PC-3 (cell line): ENCODE data around the gene C7orf57. TPM values are rescaled to one million over a fixed set of nuclear protein-coding genes. Genes with fewer than 3 reads are reported as not detected.

ENCODE experiments used
- ATAC-seq: fragments of 200-7000 bp; cut with Tn5 transposase; 2 replicates; pipeline ENCODE4 v1.9.1; 2020; ENCODE audit warnings: mild to moderate bottlenecking, moderate library complexity
- BruUV-seq: library from RNA; stranded (reverse); fragments of 400-500 nt; replicated peaks from 2 replicates; lab custom pipeline; 2021; lab: Mats Ljungman, UMichigan
- CTCF ChIA-PET: fragments of 300-600 bp; sonication (Branson Sonifier 250); formaldehyde crosslinking; loops from one replicate; lab custom pipeline; 2022; ENCODE audit warnings: antibody characterized with exemption; lab: Charles Lee
- POLR2A ChIA-PET: fragments of 300-600 bp; sonication (Branson Sonifier 250); formaldehyde crosslinking; loops from one replicate; lab custom pipeline; 2022; ENCODE audit warnings: antibody characterized with exemption; ENCODE audit not compliant: unreplicated experiment; lab: Charles Lee
- DNase-seq: peaks from one replicate; pipeline ENCODE4 v3.0.0-alpha.2; 2015
- H2AFZ ChIP-seq: fragments of 300-600 bp; sonication (generic); 2 replicates; pipeline ENCODE4 v1.6.0; 2016; ENCODE audit warnings: antibody characterized with exemption, low read length
- H3F3A ChIP-seq: fragments of 300-600 bp; sonication (generic); one replicate; pipeline ENCODE4 v1.6.0; 2017; ENCODE audit warnings: antibody characterized with exemption, low read length, control low read depth, mild to moderate bottlenecking; ENCODE audit not compliant: unreplicated experiment
- H3K27ac ChIP-seq: fragments of 300-600 bp; sonication (generic); 2 replicates; pipeline ENCODE4 v1.5.1; 2016; ENCODE audit warnings: mild to moderate bottlenecking, low read length
- H3K27me3 ChIP-seq: fragments of 300-600 bp; sonication (generic); 2 replicates; pipeline ENCODE4 v1.6.1; 2016; ENCODE audit warnings: low read length, mixed read lengths
- H3K36me3 ChIP-seq: fragments of 300-600 bp; sonication (generic); 2 replicates; pipeline ENCODE4 v1.6.1; 2016; ENCODE audit warnings: low read depth, mixed run types, low read length, mixed read lengths
- H3K4me1 ChIP-seq: fragments of 300-600 bp; sonication (generic); 2 replicates; pipeline ENCODE4 v1.5.1; 2016; ENCODE audit warnings: low read length; ENCODE audit not compliant: insufficient read depth
- H3K4me2 ChIP-seq: fragments of 300-600 bp; sonication (generic); 2 replicates; pipeline ENCODE4 v1.6.0; 2016; ENCODE audit warnings: low read length
- H3K4me3 ChIP-seq: fragments of 300-600 bp; sonication (generic); 2 replicates; pipeline ENCODE4 v1.5.1; 2016; ENCODE audit warnings: mild to moderate bottlenecking, low read length, mixed read lengths
- H3K79me2 ChIP-seq: fragments of 300-600 bp; sonication (generic); 2 replicates; pipeline ENCODE4 v1.6.1; 2017; ENCODE audit warnings: low read length, mixed read lengths
- H3K9ac ChIP-seq: fragments of 300-600 bp; sonication (generic); 2 replicates; pipeline ENCODE4 v1.6.0; 2016; ENCODE audit warnings: mild to moderate bottlenecking, low read length
- H3K9me2 ChIP-seq: fragments of 300-600 bp; sonication (generic); replicated peaks from 2 replicates; pipeline ENCODE4 v1.6.1; 2016; ENCODE audit warnings: mixed run types, low read length, mixed read lengths
- H3K9me3 ChIP-seq: fragments of 300-600 bp; sonication (generic); 2 replicates; pipeline ENCODE4 v1.6.1; 2016; ENCODE audit warnings: low read length, mixed read lengths
- H4K20me1 ChIP-seq: fragments of 300-600 bp; sonication (generic); 2 replicates; pipeline ENCODE4 v1.6.1; 2016; ENCODE audit warnings: low read length, mixed read lengths
- CTCF ChIP-seq: fragments of 300-600 bp; sonication (generic); conservative IDR thresholded peaks from 2 replicates; pipeline ENCODE4 v1.5.1; 2017; ENCODE audit warnings: antibody characterized with exemption, low read depth, mild to moderate bottlenecking, low read length
- EZH2 ChIP-seq: fragments of 300-600 bp; sonication (generic); IDR thresholded peaks from one replicate; pipeline ENCODE4 v1.6.1; 2017; ENCODE audit warnings: antibody characterized with exemption, mild to moderate bottlenecking, low read length; ENCODE audit not compliant: unreplicated experiment
- EZH2phosphoT487 ChIP-seq: fragments of 300-600 bp; sonication (generic); IDR thresholded peaks from 2 replicates; pipeline ENCODE4 v1.6.1; 2018; ENCODE audit warnings: mild to moderate bottlenecking, antibody characterized with exemption, low read length, borderline replicate concordance
- intact Hi-C: fragments of 100-400 bp; cut with micrococcal nuclease; formaldehyde crosslinking; loops from 2 replicates; pipeline ENCODE4 v1.9.0; 2023
- total RNA-seq: library from RNA; depleted of rRNA; stranded (reverse); fragments of >200 nt; gene quantifications from 2 replicates; pipeline ENCODE4 v1.2.3, GENCODE V29; 2014

The C7orf57 gene
- total RNA-seq, 1 experiment from 2014 or later = 0.15 TPM

DNA sequence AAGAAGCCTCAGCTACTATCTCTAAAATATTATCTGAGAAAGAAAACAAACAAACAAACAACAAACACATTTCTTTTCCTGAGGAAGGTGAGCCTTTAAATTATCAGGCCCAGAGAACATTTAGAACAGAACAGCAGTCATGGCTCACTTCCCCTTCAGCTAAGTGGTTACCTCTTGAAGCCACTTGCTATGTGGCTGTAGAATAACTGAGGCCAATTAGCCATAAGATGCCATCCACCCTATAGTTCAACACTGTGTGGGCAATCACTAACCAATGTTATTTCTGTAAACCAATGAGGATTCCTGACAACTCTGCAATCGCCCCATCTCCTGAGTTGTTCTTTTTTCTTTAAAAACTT is 50.1 kb downstream of the C7orf57 start:
- Histone ChIP-seq H2AFZ (no peak overlapping the region), H3K9me2 (no peaks in the 10 kb centered on the region), H3K9me3 (no peaks in the 10 kb centered on the region), H3K4me3 (no peak overlapping the region), H3F3A (peaks cover 6% of the 10 kb centered on the region), H3K4me1 (peaks cover 64% of the 10 kb centered on the region), H3K27ac (peak overlapping the region; percentile 99), H3K27me3 (no peaks in the 10 kb centered on the region), H3K4me2 (peak overlapping the region; percentile 68), H3K9ac (peak overlapping the region; percentile 48), H4K20me1 (peaks cover 8% of the 10 kb centered on the region; the same call in 1 of the 2 replicates), H3K79me2 (peaks cover 10% of the 10 kb centered on the region), H3K36me3 (no peaks in the 10 kb centered on the region)
- DNase-seq (no peak), ATAC-seq (no peak)
- BruUV-seq = TSS peak; percentile 27
- ChIA-PET CTCF (interaction anchor here (0.9 kb wide), 1 partner anchor 141 kb away, joined by 5 read pairs; no protein-coding TSS in a partner anchor), POLR2A (interaction anchor here (0.7 kb wide), 1 partner anchor 103 kb away, joined by 3 read pairs; no protein-coding TSS in a partner anchor)
- intact Hi-C loops = loop anchor here (1.0 to 10.0 kb wide), 2 partner anchors 51 to 241 kb away; no protein-coding TSS in a partner anchor
- TF ChIP-seq CTCF = no peak
- no peak for TF ChIP-seq EZH2
- TF ChIP-seq EZH2phosphoT487 = no peak

- Histone ChIP-seq H3K9ac (peak overlapping the region; percentile 48; the same call in 1 of the 2 replicates), H3K27me3 (no peaks in the 10 kb centered on the region), H2AFZ (no peak overlapping the region), H3K4me2 (peak overlapping the region; percentile 68), H4K20me1 (peaks cover 12% of the 10 kb centered on the region; the same call in 1 of the 2 replicates), H3K4me3 (no peak overlapping the region), H3K27ac (peak overlapping the region; percentile 99), H3K79me2 (peaks cover 16% of the 10 kb centered on the region), H3K9me3 (no peaks in the 10 kb centered on the region), H3F3A (peaks cover 6% of the 10 kb centered on the region), H3K9me2 (no peaks in the 10 kb centered on the region), H3K4me1 (peaks cover 68% of the 10 kb centered on the region), H3K36me3 (peaks cover 3% of the 10 kb centered on the region; the same call in 1 of the 2 replicates)
- ATAC-seq = no peak
- TF ChIP-seq CTCF = no peak
- TF ChIP-seq EZH2phosphoT487 = no peak
- TF ChIP-seq EZH2 = no peak
- no TSS peak for BruUV-seq
- ChIA-PET POLR2A (no interaction called here), CTCF (no interaction called here)
- DNase-seq = no peak
- intact Hi-C loops = loop anchor here (1.0 to 10.0 kb wide), 2 partner anchors 52 to 241 kb away; no protein-coding TSS in a partner anchor
Observed at GRCh38 chr7:48085942-48086341, 50.6 kb downstream of the C7orf57 start.

GRCh38 chr7:48087349-48087748 is 52.0 kb downstream of the C7orf57 start:
- Histone ChIP-seq H3K27ac (peak overlapping the region; percentile 99), H3K4me2 (peak overlapping the region; percentile 68), H3K9me3 (no peaks in the 10 kb centered on the region), H3K79me2 (peaks cover 29% of the 10 kb centered on the region), H3K4me3 (no peak overlapping the region), H3K9ac (peak overlapping the region; percentile 40), H3F3A (peaks cover 6% of the 10 kb centered on the region), H2AFZ (no peak overlapping the region), H4K20me1 (peaks cover 21% of the 10 kb centered on the region; the same call in 1 of the 2 replicates), H3K4me1 (peaks cover 69% of the 10 kb centered on the region), H3K36me3 (peaks cover 10% of the 10 kb centered on the region; the same call in 1 of the 2 replicates), H3K27me3 (no peaks in the 10 kb centered on the region), H3K9me2 (no peaks in the 10 kb centered on the region)
- no peak for ATAC-seq
- POLR2A ChIA-PET = interaction anchor here (0.7 kb wide), 1 partner anchor 35 kb away, joined by 6 read pairs; no protein-coding TSS in a partner anchor
- CTCF ChIA-PET = no interaction called here
- TF ChIP-seq EZH2 (no peak), CTCF (no peak), EZH2phosphoT487 (no peak)
- intact Hi-C loops = loop anchor here (10.0 kb wide), 1 partner anchor 243 kb away; no protein-coding TSS in a partner anchor
- DNase-seq = peak; percentile 26
- BruUV-seq = no TSS peak
